ENCODE data around the gene SLC43A3. TPM values are rescaled to one million over a fixed set of nuclear protein-coding genes. Genes with fewer than 3 reads are reported as not detected.

The SLC43A3 gene
- total and polyA plus RNA-seq, 2 donors (not counting 3 experiments of a cell fraction or from before 2014, with no cell fraction given): 68.9 to 104 TPM

- FAIRE-seq (no peak), DNase-seq (ENCODE audit: low read depth, low spot score) (no peak)
- Histone ChIP-seq H3K27me3 (ENCODE audit: control insufficient read depth in 2 of 2, insufficient read depth in 2 of 2, low read length in 2 of 2) (peaks cover 0 to 5% of the 10 kb centered on the region in 2 experiments), H3K9ac (replicated peaks; ENCODE audit: extremely low read depth, insufficient read depth, low read length) (no peak overlapping the region), H2AFZ (ENCODE audit: low read depth, low read length) (no peak overlapping the region), H3K79me2 (ENCODE audit: control insufficient read depth, insufficient read depth, low read length) (no peaks in the 10 kb centered on the region), H3K27ac (ENCODE audit: insufficient read depth, low read depth, low read length) (no peak overlapping the region), H4K20me1 (replicated peaks; ENCODE audit: control insufficient read depth, extremely low read depth, insufficient read depth, low read length) (no peaks in the 10 kb centered on the region), H3K4me1 (ENCODE audit: control insufficient read depth, extremely low read depth, insufficient read depth, low read length) (no peaks in the 10 kb centered on the region), H3K36me3 (ENCODE audit: control insufficient read depth in 2 of 2, extremely low read depth in 1 of 2, insufficient read depth in 2 of 2, low read length in 2 of 2) (no peaks in the 10 kb centered on the region), H3K9me1 (replicated peaks; ENCODE audit: control insufficient read depth, extremely low read depth, insufficient read depth, low read length) (no peaks in the 10 kb centered on the region), H3K4me3 (replicated peaks in 1 of 3; ENCODE audit: insufficient read depth in 1 of 3, low read depth in 1 of 3, low read length in 3 of 3) (no peak overlapping the region), H3K9me3 (replicated peaks; ENCODE audit: control insufficient read depth, insufficient read depth, low read length) (no peaks in the 10 kb centered on the region), H3K4me2 (ENCODE audit: insufficient read depth, low read length) (no peak overlapping the region)
- TF ChIP-seq POLR2AphosphoS5 (IDR thresholded peaks at IDR 0.05; ENCODE audit: insufficient read depth, low read depth, low read length) (no peak), MAX (IDR thresholded peaks at IDR 0.05; ENCODE audit: insufficient read depth, insufficient read length) (no peak), FOS (IDR thresholded peaks at IDR 0.05; ENCODE audit: borderline replicate concordance, insufficient read depth, low read length) (no peak), JUN (IDR thresholded peaks at IDR 0.05; ENCODE audit: borderline replicate concordance, insufficient read depth, insufficient read length, low read depth) (no peak), POLR2A (IDR thresholded peaks at IDR 0.05; ENCODE audit: low read depth, low read length) (no peak)
- TF ChIP-seq, protein P1, sequence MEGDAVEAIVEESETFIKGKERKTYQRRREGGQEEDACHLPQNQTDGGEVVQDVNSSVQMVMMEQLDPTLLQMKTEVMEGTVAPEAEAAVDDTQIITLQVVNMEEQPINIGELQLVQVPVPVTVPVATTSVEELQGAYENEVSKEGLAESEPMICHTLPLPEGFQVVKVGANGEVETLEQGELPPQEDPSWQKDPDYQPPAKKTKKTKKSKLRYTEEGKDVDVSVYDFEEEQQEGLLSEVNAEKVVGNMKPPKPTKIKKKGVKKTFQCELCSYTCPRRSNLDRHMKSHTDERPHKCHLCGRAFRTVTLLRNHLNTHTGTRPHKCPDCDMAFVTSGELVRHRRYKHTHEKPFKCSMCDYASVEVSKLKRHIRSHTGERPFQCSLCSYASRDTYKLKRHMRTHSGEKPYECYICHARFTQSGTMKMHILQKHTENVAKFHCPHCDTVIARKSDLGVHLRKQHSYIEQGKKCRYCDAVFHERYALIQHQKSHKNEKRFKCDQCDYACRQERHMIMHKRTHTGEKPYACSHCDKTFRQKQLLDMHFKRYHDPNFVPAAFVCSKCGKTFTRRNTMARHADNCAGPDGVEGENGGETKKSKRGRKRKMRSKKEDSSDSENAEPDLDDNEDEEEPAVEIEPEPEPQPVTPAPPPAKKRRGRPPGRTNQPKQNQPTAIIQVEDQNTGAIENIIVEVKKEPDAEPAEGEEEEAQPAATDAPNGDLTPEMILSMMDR (IDR thresholded peaks at IDR 0.05; ENCODE audit: extremely low read depth in 1 of 2, insufficient read depth in 1 of 2, low read depth in 1 of 2, low read length in 2 of 2): no peak
- dilution Hi-C loops (cut with MboI; ENCODE audit: extremely low pct_ligation_motif_present, low sequenced_read_pairs): no loop called here
- BruUV-seq (replicated peaks): no TSS peak
- POLR2A ChIA-PET: no interaction called here
- CTCF ChIA-PET: interaction anchor here (1.2 to 2.2 kb wide), 2 partner anchors 20 to 51 kb away, joined by 3 to 7 read pairs; no protein-coding TSS in a partner anchor
- intact Hi-C loops (cut with micrococcal nuclease): no loop called here
Observed at GRCh38 chr11:57438345-57439285, 11.7 kb upstream of the SLC43A3 start.
